WI38 (cell line): ENCODE data around the gene SUV39H2.
A peak's percentile ranks its signal among the peaks of the same experiment; 100 is the strongest.
"Not testable (repeated sequence)": the region's sequence is repeated elsewhere in the genome, so short reads cannot be mapped to it uniquely, and the experiment has no call there.

Source experiments
- H3K4me3 ChIP-seq: 2 replicates; pipeline ENCODE4 v1.5.1; 2011; ENCODE audit warnings: low read depth, mild to moderate bottlenecking, control low read depth, low read length
- TF ChIP-seq, protein P1 (sequence below): IDR thresholded peaks from 2 replicates; pipeline ENCODE4 v1.5.1; 2012; ENCODE audit warnings: low read depth, mild to moderate bottlenecking, control low read depth, low read length

The SUV39H2 gene

DNA sequence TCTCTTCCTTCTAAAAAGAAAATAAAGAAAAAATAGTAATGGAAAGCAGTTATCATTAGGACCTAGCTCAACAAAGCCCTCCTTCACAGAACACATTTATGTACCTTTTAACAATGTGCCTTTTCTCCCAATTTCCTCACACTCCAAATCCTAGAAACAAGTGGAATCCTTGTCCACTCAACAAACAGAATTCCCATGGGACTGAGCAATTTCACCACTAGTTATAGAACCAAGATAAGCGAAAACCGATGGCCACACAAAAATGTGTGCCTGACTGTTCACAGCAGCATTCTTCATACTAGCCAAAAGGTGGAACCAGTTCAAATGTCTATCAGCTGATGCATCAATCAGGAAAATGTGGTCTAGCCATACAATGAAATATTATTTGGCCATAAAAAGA lies 57.9 kb downstream of the SUV39H2 start:
- TF ChIP-seq, protein P1, sequence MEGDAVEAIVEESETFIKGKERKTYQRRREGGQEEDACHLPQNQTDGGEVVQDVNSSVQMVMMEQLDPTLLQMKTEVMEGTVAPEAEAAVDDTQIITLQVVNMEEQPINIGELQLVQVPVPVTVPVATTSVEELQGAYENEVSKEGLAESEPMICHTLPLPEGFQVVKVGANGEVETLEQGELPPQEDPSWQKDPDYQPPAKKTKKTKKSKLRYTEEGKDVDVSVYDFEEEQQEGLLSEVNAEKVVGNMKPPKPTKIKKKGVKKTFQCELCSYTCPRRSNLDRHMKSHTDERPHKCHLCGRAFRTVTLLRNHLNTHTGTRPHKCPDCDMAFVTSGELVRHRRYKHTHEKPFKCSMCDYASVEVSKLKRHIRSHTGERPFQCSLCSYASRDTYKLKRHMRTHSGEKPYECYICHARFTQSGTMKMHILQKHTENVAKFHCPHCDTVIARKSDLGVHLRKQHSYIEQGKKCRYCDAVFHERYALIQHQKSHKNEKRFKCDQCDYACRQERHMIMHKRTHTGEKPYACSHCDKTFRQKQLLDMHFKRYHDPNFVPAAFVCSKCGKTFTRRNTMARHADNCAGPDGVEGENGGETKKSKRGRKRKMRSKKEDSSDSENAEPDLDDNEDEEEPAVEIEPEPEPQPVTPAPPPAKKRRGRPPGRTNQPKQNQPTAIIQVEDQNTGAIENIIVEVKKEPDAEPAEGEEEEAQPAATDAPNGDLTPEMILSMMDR, result no peak
- H3K4me3 ChIP-seq, result no peak overlapping the region

DNA sequence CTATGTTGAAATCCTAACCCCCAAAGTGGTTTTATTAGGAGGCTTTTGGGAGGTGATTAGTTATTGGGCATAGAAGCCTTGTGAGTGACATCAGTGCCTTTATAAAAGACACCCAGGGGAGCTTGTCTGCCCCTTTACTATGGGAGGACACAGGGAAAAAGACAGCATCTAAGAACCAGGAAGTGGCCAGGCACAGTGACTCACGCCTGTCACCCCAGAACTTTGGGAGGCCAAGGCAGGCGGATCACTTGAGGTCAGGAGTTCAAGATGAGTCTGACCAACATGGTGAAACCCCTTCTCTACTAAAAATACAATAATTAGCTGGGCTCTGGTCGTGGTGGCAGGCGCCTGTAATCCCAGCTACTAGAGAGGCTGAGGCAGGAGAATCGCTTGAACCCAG lies 60.3 kb downstream of the SUV39H2 start:
- not testable (repeated sequence) for H3K4me3 ChIP-seq

DNA sequence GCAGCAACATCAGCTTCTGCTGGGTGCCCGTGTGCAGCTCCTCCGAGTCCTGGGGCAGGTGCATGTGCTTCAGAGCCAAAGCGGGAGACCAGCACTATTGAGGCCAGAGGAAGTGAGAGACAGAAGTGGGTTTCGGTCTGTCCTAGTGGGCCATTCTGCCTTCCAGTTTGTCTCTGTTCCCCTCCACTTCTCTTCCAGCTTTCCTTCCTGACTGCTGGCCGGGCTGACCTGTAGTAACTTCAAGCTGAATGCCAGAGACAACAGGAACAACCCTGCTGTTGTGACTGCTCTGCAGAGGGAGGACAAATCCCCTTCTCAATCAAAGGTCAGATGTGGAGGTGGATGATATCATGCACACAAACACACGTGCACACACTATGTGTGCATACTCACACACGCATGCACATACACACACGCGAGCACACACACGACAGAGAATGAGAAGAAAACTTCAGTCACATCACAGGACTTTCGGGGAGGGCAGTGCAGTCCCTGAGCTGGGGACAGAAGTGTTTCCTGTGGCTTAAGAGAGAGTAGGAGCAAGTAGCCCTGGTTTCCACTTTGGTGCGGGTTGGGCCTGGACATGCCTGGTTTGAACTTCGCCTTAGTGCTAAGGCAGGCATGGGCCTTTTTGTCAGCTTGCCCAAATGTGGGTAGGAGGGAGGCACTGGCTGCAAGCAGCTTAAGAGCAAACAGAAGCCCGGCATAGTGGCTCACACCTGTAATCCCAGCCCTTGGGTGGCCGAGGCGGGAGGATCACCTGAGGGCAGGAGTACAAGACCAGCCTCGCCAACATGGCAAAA lies 63.7 kb downstream of the SUV39H2 start:
- H3K4me3 ChIP-seq, result not testable (repeated sequence)

DNA sequence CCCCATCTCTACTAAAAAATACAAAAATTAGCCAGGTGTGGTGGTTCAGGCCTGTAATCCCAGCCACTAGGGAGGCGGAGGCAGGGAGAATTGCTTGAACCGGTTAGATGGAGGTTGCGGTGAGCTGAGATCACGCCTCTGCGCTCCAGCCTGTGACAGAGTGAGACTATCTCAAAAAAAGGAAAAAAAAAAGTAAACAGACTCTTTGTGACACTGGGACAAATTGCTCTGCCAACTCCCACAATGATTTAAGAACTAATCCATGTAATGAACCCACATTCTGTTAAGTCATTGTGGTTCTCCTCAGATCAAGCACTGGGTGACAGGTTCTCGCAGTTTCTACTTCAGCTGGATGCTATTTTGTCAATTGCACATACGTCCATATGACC lies 64.3 kb downstream of the SUV39H2 start:
- not testable (repeated sequence) for H3K4me3 ChIP-seq

DNA sequence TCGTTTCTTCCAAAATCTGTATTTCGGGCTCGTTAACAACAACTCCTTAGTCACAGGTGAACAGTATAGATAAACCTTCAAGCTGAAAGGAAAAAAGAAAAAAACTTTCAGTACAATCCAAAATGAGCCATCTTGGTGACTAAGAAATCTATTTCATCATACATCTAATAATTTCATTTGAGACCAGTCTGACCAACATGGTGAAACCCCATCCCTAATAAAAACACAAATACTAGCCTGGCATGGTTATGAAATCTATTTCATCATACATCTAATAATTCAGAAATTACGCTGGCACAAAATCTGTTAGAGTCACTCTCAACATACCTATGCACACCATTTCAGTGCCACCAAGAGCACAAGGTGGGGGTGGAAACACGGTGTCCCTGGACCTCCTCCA lies 66.4 kb downstream of the SUV39H2 start:
- TF ChIP-seq, protein P1, result no peak
- no peak overlapping the region for H3K4me3 ChIP-seq

DNA sequence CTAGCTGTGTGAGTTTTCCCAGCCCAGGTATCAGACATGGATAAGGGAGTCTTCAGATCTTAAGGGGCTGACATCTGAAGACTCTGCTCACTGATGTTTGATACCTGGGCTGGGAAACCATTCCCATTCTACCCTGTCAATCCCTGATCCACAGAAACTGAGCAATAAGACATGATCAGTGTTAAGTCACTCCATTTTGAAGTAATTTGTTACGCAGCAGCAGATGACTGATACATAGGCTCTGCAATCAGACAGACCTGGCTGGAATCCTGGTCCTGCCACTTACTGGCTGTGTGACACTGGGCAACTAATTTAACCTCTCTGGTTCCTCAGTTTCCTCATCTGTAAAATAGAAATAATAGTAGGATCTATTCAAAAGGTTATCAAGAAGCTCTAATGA lies 68.6 kb downstream of the SUV39H2 start:
- no peak overlapping the region for H3K4me3 ChIP-seq
- TF ChIP-seq, protein P1, result no peak

DNA sequence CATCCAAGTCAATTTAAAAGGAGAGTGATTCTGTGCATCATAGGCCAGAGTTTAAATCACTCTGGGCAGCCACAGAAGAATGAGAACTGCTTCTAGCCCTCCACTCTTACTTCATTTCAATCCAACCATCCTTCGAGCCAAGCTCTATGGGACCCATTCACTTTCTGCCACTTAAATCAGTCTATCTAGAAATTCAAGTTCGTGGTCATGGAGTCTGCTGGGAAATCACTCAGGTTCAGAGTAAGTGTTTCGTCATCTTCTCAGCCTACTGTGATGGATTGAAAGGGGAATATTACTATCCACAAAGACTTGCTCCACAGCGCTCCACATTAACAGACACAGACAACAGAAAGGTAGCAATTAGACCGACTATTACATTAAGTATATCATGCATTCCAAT lies 70.6 kb downstream of the SUV39H2 start:
- no peak overlapping the region for H3K4me3 ChIP-seq
- TF ChIP-seq, protein P1, result no peak

DNA sequence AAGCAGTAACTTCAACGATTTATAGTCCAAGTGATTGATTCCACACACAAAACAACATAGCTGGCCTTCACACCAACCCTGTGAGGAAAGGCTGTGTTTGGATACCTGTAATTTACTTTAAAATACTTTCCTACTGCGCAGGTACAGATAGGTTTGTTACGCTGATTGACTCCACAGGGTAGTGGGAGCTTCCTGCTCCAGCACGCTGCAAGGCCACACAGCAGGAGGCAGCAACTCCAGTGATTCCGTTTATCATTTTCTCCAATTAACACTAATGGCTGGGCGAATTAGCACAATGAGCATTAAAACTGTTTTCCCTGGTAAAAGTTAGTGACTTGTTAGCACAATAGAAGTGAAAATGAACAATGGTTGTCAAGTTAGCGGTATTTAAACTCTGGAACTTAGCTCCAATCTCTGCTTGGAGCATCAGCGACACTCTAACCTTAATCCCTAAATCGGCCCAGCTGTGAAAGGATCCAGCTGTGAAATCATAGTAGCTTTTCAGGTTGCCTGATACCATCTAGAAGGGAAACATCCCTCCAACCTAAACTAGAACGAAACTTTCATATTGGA lies 74.3 kb downstream of the SUV39H2 start:
- H3K4me3 ChIP-seq, result peak overlapping the region; percentile 83
- TF ChIP-seq, protein P1, result no peak

DNA sequence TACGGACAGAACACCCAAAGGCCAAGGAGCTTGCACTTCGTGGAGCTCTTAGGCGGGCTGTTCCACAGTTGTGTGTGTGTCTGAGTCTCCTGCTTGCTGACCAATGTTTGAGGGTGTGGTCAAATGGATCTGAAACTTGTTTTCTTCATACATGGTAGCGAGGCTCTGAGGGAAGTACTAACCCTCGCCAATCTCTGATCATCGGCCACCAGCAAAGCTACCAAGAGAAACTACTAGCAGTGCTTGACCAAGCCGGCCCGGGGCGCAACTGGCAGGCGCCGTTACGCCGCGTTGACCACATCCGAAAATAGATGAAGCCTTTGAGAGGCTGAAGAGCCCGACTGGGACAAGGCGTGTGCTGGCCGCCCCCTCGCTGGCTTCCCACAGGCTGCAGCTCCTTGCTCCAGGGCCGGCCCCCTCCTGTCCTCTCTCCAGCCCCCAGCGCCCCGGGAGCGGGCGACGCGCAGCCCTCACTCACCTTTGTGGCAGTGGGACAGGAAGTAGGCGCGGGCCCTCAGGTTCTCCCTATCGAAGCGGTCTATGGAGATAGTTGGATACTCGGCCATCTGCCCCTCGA lies 74.8 kb downstream of the SUV39H2 start:
- TF ChIP-seq, protein P1, result no peak

More for the DNA sequence above, 74.8 kb downstream of the SUV39H2 start:
- H3K4me3 ChIP-seq, result peak overlapping the region; percentile 83
